ENCODE results near the gene ACVR1B. TPM values are rescaled to one million over a fixed set of nuclear protein-coding genes. Genes with fewer than 3 reads are reported as not detected.

ACVR1B gene
- total and polyA plus RNA-seq, 3 donors from 2014 or later: 36.8 to 44.6 (median 37.3) TPM

DNA sequence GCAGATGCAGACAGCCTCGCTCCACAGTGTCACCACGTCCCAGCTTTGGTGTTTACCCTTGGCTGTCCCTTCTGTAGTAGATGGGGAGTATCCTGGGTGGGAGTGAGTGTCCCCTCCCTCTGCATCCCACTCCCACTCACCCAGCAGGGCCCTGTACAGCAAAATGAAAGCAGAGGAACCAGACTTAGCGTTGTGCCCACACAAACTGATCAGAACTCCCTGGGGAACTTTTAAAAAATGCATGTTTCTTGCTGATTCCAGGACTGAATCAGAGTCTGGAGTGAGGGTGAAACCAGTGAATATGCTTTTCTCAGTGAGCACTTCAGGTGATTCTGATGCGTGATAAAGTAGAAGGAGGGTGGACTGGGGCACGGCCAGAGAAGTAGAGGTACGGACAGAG is 41.3 kb upstream of the ACVR1B start:
- no peak for DNase-seq
- Histone ChIP-seq H3K27ac (peak overlapping the region in 1 of 2 donors; percentile 11), H3K4me3 (no peak overlapping the region), H3K4me1 (peaks cover 17% of the 10 kb centered on the region), H3K27me3 (no peaks in the 10 kb centered on the region), H3K9me3 (no peaks in the 10 kb centered on the region), H3K36me3 (ENCODE audit: low read depth, missing control alignments) (no peaks in the 10 kb centered on the region)
- WGBS, 2 donors: 70 to 76% methylated on average over 6 of the region's 6 CpGs
- TF ChIP-seq, protein P1, sequence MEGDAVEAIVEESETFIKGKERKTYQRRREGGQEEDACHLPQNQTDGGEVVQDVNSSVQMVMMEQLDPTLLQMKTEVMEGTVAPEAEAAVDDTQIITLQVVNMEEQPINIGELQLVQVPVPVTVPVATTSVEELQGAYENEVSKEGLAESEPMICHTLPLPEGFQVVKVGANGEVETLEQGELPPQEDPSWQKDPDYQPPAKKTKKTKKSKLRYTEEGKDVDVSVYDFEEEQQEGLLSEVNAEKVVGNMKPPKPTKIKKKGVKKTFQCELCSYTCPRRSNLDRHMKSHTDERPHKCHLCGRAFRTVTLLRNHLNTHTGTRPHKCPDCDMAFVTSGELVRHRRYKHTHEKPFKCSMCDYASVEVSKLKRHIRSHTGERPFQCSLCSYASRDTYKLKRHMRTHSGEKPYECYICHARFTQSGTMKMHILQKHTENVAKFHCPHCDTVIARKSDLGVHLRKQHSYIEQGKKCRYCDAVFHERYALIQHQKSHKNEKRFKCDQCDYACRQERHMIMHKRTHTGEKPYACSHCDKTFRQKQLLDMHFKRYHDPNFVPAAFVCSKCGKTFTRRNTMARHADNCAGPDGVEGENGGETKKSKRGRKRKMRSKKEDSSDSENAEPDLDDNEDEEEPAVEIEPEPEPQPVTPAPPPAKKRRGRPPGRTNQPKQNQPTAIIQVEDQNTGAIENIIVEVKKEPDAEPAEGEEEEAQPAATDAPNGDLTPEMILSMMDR (IDR thresholded peaks at IDR 0.05): no peak
- TF ChIP-seq POLR2A (IDR thresholded peaks at IDR 0.05): no peak
- intact Hi-C loops (cut with DNase I; ENCODE audit: low total_unique reads): no loop called here

DNA sequence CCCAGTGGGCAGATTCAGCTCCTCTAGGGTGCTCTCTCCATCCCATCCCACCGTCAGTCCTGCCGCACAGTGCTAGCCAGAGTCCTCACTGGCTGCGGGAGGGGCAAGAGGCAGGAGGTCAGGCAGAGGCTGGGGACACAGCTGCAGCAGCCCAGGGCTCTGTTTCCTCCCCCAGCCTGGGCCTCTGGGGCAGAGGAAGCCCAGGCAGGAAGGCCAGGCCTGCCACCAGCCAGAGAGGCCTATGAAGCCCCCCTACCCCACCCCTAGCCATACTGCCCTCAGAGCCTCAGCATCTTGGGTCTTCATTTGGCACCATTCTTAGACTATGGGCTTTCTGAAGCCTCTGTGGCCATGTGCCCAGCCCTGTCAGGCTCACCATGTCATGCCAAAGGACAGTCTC is 40.8 kb upstream of the ACVR1B start:
- Histone ChIP-seq H3K27me3 (no peaks in the 10 kb centered on the region), H3K9me3 (no peaks in the 10 kb centered on the region), H3K27ac (peak overlapping the region in 1 of 2 donors; percentile 11), H3K36me3 (ENCODE audit: low read depth, missing control alignments) (no peaks in the 10 kb centered on the region), H3K4me1 (peaks cover 12% of the 10 kb centered on the region), H3K4me3 (no peak overlapping the region)
- 59 to 73% methylated on average over 3 of the region's 3 CpGs for WGBS, 2 donors
- intact Hi-C loops (cut with DNase I; ENCODE audit: low total_unique reads): no loop called here
- DNase-seq: no peak
- TF ChIP-seq POLR2A (IDR thresholded peaks at IDR 0.05): no peak
- TF ChIP-seq, protein P1 (IDR thresholded peaks at IDR 0.05): no peak

GRCh38 chr12:51911307-51911706 is 40.2 kb upstream of the ACVR1B start:
- H3K36me3 ChIP-seq (ENCODE audit: low read depth, missing control alignments): no peaks in the 10 kb centered on the region
- no peaks in the 10 kb centered on the region for H3K9me3 ChIP-seq
- 89 to 95% methylated on average over 6 of the region's 6 CpGs for WGBS, 2 donors
- DNase-seq: no peak
- intact Hi-C loops (cut with DNase I; ENCODE audit: low total_unique reads): no loop called here
- H3K4me3 ChIP-seq: no peak overlapping the region
- peak overlapping the region in 1 of 2 donors; percentile 11 for H3K27ac ChIP-seq
- H3K4me1 ChIP-seq: peaks cover 6% of the 10 kb centered on the region
- TF ChIP-seq POLR2A (IDR thresholded peaks at IDR 0.05): no peak
- TF ChIP-seq, protein P1 (IDR thresholded peaks at IDR 0.05): no peak
- no peaks in the 10 kb centered on the region for H3K27me3 ChIP-seq

DNA sequence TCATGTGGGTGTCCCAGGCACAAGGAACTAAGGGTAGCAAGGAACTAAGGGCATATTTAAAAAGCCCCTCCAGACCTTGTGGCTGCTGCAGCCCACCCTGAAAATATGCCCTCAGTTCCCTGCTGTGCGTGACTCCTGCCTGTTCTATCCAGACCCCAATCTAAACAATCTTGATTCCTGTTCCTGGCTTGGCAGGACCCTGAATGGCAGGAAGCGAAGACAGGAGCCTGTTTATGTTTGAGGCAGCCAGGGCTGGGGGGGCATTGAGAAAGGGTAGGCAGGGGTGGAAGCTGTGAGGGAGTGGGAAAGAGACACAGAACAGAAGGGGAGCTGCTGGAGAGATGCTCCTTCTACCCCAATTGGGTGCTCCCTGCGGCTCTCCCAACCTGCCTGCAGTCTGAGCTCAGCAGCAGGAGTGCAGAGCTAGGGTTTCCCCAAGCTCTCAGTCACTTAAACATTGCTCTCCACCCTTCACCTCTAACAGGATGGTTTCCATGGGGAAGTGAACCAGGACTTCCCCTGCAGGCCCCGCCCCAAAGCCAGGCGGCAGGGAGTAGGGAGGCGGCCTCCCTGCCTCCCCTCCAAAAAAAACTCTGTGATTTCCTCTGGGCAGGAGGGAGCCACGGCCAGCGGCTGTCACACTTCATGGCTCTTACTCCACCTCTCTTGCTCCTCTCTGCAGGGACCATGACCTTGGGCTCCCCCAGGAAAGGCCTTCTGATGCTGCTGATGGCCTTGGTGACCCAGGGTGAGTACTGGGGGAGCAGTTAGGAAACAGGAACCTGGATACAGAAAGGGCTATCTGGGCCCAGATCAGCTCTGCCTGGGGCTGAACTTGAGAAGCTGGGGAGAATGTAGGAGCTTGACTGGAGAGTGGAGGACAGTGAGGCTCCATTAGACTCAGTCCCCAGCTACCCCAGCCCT is 39.4 kb upstream of the ACVR1B start:
- no peak overlapping the region for H3K4me3 ChIP-seq
- intact Hi-C loops (cut with DNase I; ENCODE audit: low total_unique reads): no loop called here
- H3K27ac ChIP-seq: no peak overlapping the region
- TF ChIP-seq, protein P1 (IDR thresholded peaks at IDR 0.05): no peak
- no peak for TF ChIP-seq POLR2A (IDR thresholded peaks at IDR 0.05)
- no peaks in the 10 kb centered on the region for H3K36me3 ChIP-seq (ENCODE audit: low read depth, missing control alignments)
- H3K4me1 ChIP-seq: peaks cover 3% of the 10 kb centered on the region
- no peaks in the 10 kb centered on the region for H3K9me3 ChIP-seq
- H3K27me3 ChIP-seq: no peaks in the 10 kb centered on the region
- WGBS, 2 donors: 65 to 77% methylated on average over 8 of the region's 8 CpGs
- DNase-seq: no peak
